K562 (cell line): ENCODE measurements around the gene PCBP3. TPM values are rescaled to one million over a fixed set of nuclear protein-coding genes. Genes with fewer than 3 reads are reported as not detected.

Source experiments
- ATAC-seq: fragments of 200-7000 bp; cut with Tn5 transposase; 3 replicates; pipeline ENCODE4 v1.9.1; 2020; ENCODE audit warnings: moderate library complexity
- BruUV-seq: library from RNA; stranded (reverse); fragments of 400-500 nt; replicated peaks from 2 replicates; lab custom pipeline; 2021; lab: Mats Ljungman, UMichigan
- CTCF ChIA-PET: fragments of 300-600 bp; formaldehyde crosslinking; extraction: SDS; loops from one replicate; lab custom pipeline; 2021; ENCODE audit warnings: low intra/inter-chr PET ratio; lab: Yijun Ruan, JAX
- POLR2A ChIA-PET: fragments of 300-600, 350-650 bp; sonication (Branson Sonifier 250); formaldehyde crosslinking; extraction: SDS; loops from one replicate; lab custom pipeline; 2021; ENCODE audit warnings: antibody characterized with exemption, inconsistent platforms; lab: Yijun Ruan, JAX
- DNase-seq, 4 experiments: peaks; one replicate each; pipeline versions ENCODE4 v3.0.0 to v3.0.0-alpha.2; 2011 to 2018; ENCODE audit warnings: low spot score in 3 of 4, mixed read lengths in 3 of 4; ENCODE audit errors: extremely low read depth in 1 of 4
- FAIRE-seq: peaks from 2 replicates; lab custom pipeline; 2011; peaks lifted over from hg19 to GRCh38; lab: Jason Lieb, UNC
- H2AFZ ChIP-seq: 2 replicates; pipeline ENCODE4 v1.6.0; 2011; ENCODE audit warnings: low read depth, low read length, control low read depth, inconsistent platforms
- H3K27ac ChIP-seq: fragments of 200-600 bp; 3 replicates; pipeline ENCODE4 v1.8.0; 2011; ENCODE audit warnings: low read depth, mild to moderate bottlenecking, control low read depth, inconsistent platforms, low read length, moderate library complexity, mixed read lengths; ENCODE audit errors: extremely low read depth
- H3K27me3 ChIP-seq, 2 experiments: fragments of 300-600 bp in 1 of 2; 2 replicates in 1 of 2; 3 replicates in 1 of 2; pipeline versions ENCODE4 v1.6.0 to v1.8.0; 2011; ENCODE audit warnings: inconsistent platforms in 2 of 2, low read length in 2 of 2, mild to moderate bottlenecking in 1 of 2, mixed read lengths in 1 of 2, moderate library complexity in 1 of 2; ENCODE audit not compliant: control insufficient read depth in 2 of 2, insufficient read depth in 2 of 2
- H3K36me3 ChIP-seq: fragments of 300-600 bp; 3 replicates; pipeline ENCODE4 v1.8.0; 2011; ENCODE audit warnings: mild to moderate bottlenecking, low read length, inconsistent platforms; ENCODE audit not compliant: control insufficient read depth, insufficient read depth
- H3K4me1 ChIP-seq, 2 experiments: fragments of 200-600 bp in 1 of 2; replicated peaks in 1 of 2; 2 replicates in 1 of 2; 3 replicates in 1 of 2; pipeline versions ENCODE4 v1.5.1 to v1.8.0; 2011; ENCODE audit warnings: inconsistent platforms in 2 of 2, low read length in 2 of 2, mild to moderate bottlenecking in 1 of 2, mixed read lengths in 1 of 2, moderate library complexity in 1 of 2; ENCODE audit not compliant: control insufficient read depth in 2 of 2, insufficient read depth in 2 of 2
- H3K4me2 ChIP-seq: 2 replicates; pipeline ENCODE4 v1.6.1; 2011; ENCODE audit warnings: low read length, control low read depth, inconsistent platforms, mixed read lengths; ENCODE audit not compliant: insufficient read depth
- H3K4me3 ChIP-seq: fragments of 200-600 bp; sonication (generic), shearing (Covaris generic); 2 replicates; pipeline ENCODE4 v1.5.1; 2016; ENCODE audit warnings: control low read depth, inconsistent platforms
- H3K79me2 ChIP-seq: fragments of 200-600 bp; 3 replicates; pipeline ENCODE4 v1.8.0; 2011; ENCODE audit warnings: low read length, inconsistent platforms; ENCODE audit not compliant: control insufficient read depth, insufficient read depth
- H3K9ac ChIP-seq, 2 experiments: 2 replicates each; pipeline versions ENCODE4 v1.6.0 to v1.6.1; 2011; ENCODE audit warnings: low read depth in 2 of 2, low read length in 2 of 2, control low read depth in 1 of 2, inconsistent platforms in 1 of 2, mild to moderate bottlenecking in 1 of 2, mixed read lengths in 1 of 2; ENCODE audit not compliant: insufficient read depth in 1 of 2
- H3K9me1 ChIP-seq: one replicate; pipeline ENCODE4 v1.6.0; 2011; ENCODE audit warnings: inconsistent platforms, mild to moderate bottlenecking, low read length, moderate library complexity; ENCODE audit not compliant: control insufficient read depth, insufficient read depth
- H3K9me3 ChIP-seq: replicated peaks from 2 replicates; pipeline ENCODE4 v1.5.1; 2011; ENCODE audit warnings: low read depth, low read length, inconsistent platforms; ENCODE audit not compliant: control insufficient read depth, insufficient read depth
- H4K20me1 ChIP-seq: replicated peaks from 2 replicates; pipeline ENCODE4 v1.6.1; 2011; ENCODE audit warnings: low read length, inconsistent platforms, mixed read lengths; ENCODE audit not compliant: control insufficient read depth, insufficient read depth
- CXXC5 ChIP-seq: fragments of 250-450 bp; sonication (Bioruptor Pico); IDR thresholded peaks from 2 replicates; pipeline ENCODE4 v1.8.0; 2022; ENCODE audit warnings: inconsistent platforms, mild to moderate bottlenecking, moderate library complexity
- E2F4 ChIP-seq: sonication (generic); formaldehyde crosslinking; IDR thresholded peaks from 2 replicates; pipeline ENCODE4 v1.8.0; 2022; ENCODE audit warnings: mild to moderate bottlenecking, low read depth, missing genetic modification reagents
- STAT6 ChIP-seq: sonication (generic); formaldehyde crosslinking; IDR thresholded peaks from 2 replicates; pipeline ENCODE4 v1.8.1; 2023; ENCODE audit warnings: mild to moderate bottlenecking, missing genetic modification reagents
- ZNF175 ChIP-seq: fragments of 200-800 bp; sonication (Bioruptor generic); IDR thresholded peaks from 2 replicates; pipeline ENCODE4 v1.6.1; 2016; ENCODE audit warnings: low read depth, mild to moderate bottlenecking, missing genetic modification characterization, missing compliant biosample characterization
- WGBS: fragments of 100-300 bp; shearing (Covaris generic); methylation state at CpG from one replicate; pipeline ENCODE4 v1.1.6; 2016; ENCODE audit warnings: low coverage, mixed read lengths; ENCODE audit not compliant: insufficient coverage; ENCODE audit errors: missing lambda C conversion rate; 5-methylcytosine and 5-hydroxymethylcytosine counted together
- in situ Hi-C: fragments of 300-500 bp; cut with MboI; formaldehyde crosslinking; loops from 4 replicates; pipeline ENCODE4 v1.15.0; 2018; ENCODE audit warnings: inconsistent platforms, mixed read lengths
- intact Hi-C: fragments of 100-400 bp; cut with micrococcal nuclease; formaldehyde crosslinking; loops from 2 replicates; pipeline ENCODE4 v1.14.2; 2022
- polyA plus RNA-seq, 8 experiments: library from polyadenylated mRNA; depleted of rRNA in 4 of 8; stranded (reverse) in 5 of 8; unstranded in 3 of 8; fragments of >200 nt; fragmentation: Nextera tagmentation in 2 of 8; fragmentation: Illumina TruSeq in 1 of 8; extraction: Ambion mirVana in 2 of 8; extraction: Trizol in 1 of 8; gene quantifications; 2 replicates each; pipeline versions ENCODE4 v1.2.1 to v1.2.3, GENCODE V29; 2011 to 2014; ENCODE audit warnings: inconsistent platforms in 1 of 8, missing spikeins in 1 of 8
- total RNA-seq, 7 experiments: library from RNA; depleted of rRNA in 6 of 7; stranded (reverse); fragments of >200 nt in 6 of 7; fragmentation: Illumina TruSeq in 2 of 7; extraction: Trizol in 2 of 7; gene quantifications; 2 replicates each; pipeline versions ENCODE4 v1.2.1 to v1.2.3, GENCODE V29; 2011 to 2021; ENCODE audit warnings: low replicate concordance in 1 of 7

PCBP3 gene
- total and polyA plus RNA-seq, 9 of the 15 experiments (the other 6 are each of a cell fraction or from before 2014, with no cell fraction given), result 0.18 TPM; not detected in 8

GRCh38 chr21:45804809-45805313 is 161.3 kb downstream of the PCBP3 start:
- Histone ChIP-seq H3K27ac (no peak overlapping the region), H3K4me2 (no peak overlapping the region), H3K27me3 (peaks cover 0 to 26% of the 10 kb centered on the region in 2 experiments; a peak in 3 of 5 replicates)
- intact Hi-C loops, result no loop called here
- WGBS, result 3% methylated on average over 13 of the region's 13 CpGs
- BruUV-seq, result no TSS peak
- no peak for ATAC-seq
- no peak for TF ChIP-seq STAT6
- TF ChIP-seq E2F4 (CRISPR knock-in tag), result no peak
- TF ChIP-seq ZNF175 (CRISPR knock-in tag), result no peak
- no peak for TF ChIP-seq CXXC5 (CRISPR knock-in tag)
- TF ChIP-seq, all 486 proteins: peak for 0
- POLR2A ChIA-PET, result no interaction called here
- 0 out of 5 replicates have a peak, but pooled peaks cover 0 to 3% of the 10 kb centered on the region in 2 experiments for H3K4me1 ChIP-seq
- H3K9me3 ChIP-seq, result no peaks in the 10 kb centered on the region
- H3K4me3 ChIP-seq, result no peak overlapping the region
- no peak overlapping the region; a peak in 1 of 4 replicates for H3K9ac ChIP-seq
- no peak overlapping the region for H2AFZ ChIP-seq
- peaks cover 3% of the 10 kb centered on the region for H3K9me1 ChIP-seq
- DNase-seq, result no peak
- 0 out of 2 replicates have a peak, but pooled peaks cover 11% of the 10 kb centered on the region for H4K20me1 ChIP-seq
- FAIRE-seq, result no peak
- no peaks in the 10 kb centered on the region for H3K36me3 ChIP-seq
- H3K79me2 ChIP-seq, result no peaks in the 10 kb centered on the region
- in situ Hi-C loops, result no loop called here
- CTCF ChIA-PET, result no interaction called here
